Endometrium (tissue), 2 donors: Measurements from ENCODE around the gene PCARE.

Experiments
- FAIRE-seq: peaks from 2 replicates; lab custom pipeline; 2012; peaks lifted over from hg19 to GRCh38; lab: Jason Lieb, UNC
- donor health status: control.
- donor health status: control.

PCARE gene

GRCh38 chr2:29063056-29063455, 11.3 kb downstream of the PCARE start:
- no peak for FAIRE-seq

GRCh38 chr2:29062371-29062770, 12.0 kb downstream of the PCARE start:
- no peak for FAIRE-seq

GRCh38 chr2:29061616-29062015, 12.7 kb downstream of the PCARE start:
- FAIRE-seq: no peak

GRCh38 chr2:29061176-29061575, 13.1 kb downstream of the PCARE start:
- FAIRE-seq: no peak

GRCh38 chr2:29060441-29060840, 13.9 kb downstream of the PCARE start:
- no peak for FAIRE-seq

GRCh38 chr2:29059624-29060023, 14.7 kb downstream of the PCARE start:
- no peak for FAIRE-seq

- no peak for FAIRE-seq
These were observed 17.3 kb downstream of the PCARE start for GRCh38 chr2:29057006-29057405.

- no peak for FAIRE-seq
These were observed 17.9 kb downstream of the PCARE start for GRCh38 chr2:29056452-29056851.

GRCh38 chr2:29055601-29056000, 18.7 kb downstream of the PCARE start:
- FAIRE-seq: no peak

- no peak for FAIRE-seq
These were observed 19.9 kb downstream of the PCARE start for GRCh38 chr2:29054430-29054829.

- no peak for FAIRE-seq
These were observed 20.5 kb downstream of the PCARE start for GRCh38 chr2:29053670-29054400.

GRCh38 chr2:29053223-29053622, 21.1 kb downstream of the PCARE start:
- no peak for FAIRE-seq

GRCh38 chr2:29052807-29053206, 21.5 kb downstream of the PCARE start:
- FAIRE-seq: no peak

- no peak for FAIRE-seq
These were observed 22.6 kb downstream of the PCARE start for GRCh38 chr2:29051730-29052129.

- no peak for FAIRE-seq
These were observed 23.7 kb downstream of the PCARE start for GRCh38 chr2:29050591-29050990.

GRCh38 chr2:29047083-29047845, 27.1 kb downstream of the PCARE start:
- FAIRE-seq: no peak

- no peak for FAIRE-seq
These were observed 28.0 kb downstream of the PCARE start for GRCh38 chr2:29046321-29046720.

- no peak for FAIRE-seq
These were observed 29.9 kb downstream of the PCARE start for GRCh38 chr2:29044459-29044858.

- FAIRE-seq: no peak
These were observed 31.7 kb downstream of the PCARE start for GRCh38 chr2:29042561-29043075.

- FAIRE-seq: no peak
These were observed 33.1 kb downstream of the PCARE start for GRCh38 chr2:29041161-29041660.

GRCh38 chr2:29040552-29040951, 33.8 kb downstream of the PCARE start:
- FAIRE-seq: no peak

GRCh38 chr2:29039718-29040480, 34.4 kb downstream of the PCARE start:
- FAIRE-seq: no peak
